RPMI7951 (cell line): Measurements from ENCODE around the gene TLR1. TPM values are rescaled to one million over a fixed set of nuclear protein-coding genes. Genes with fewer than 3 reads are reported as not detected.
"Not testable (repeated sequence)": the region's sequence is repeated elsewhere in the genome, so short reads cannot be mapped to it uniquely, and the experiment has no call there.

Experiments
- DNase-seq: peaks from one replicate; pipeline ENCODE4 v3.0.0-alpha.2; 2012; ENCODE audit warnings: low read depth
- total RNA-seq: library from RNA; depleted of rRNA; stranded (reverse); fragments of >200 nt; shearing (Covaris generic); gene quantifications from 2 replicates; pipeline ENCODE4 v1.2.3, GENCODE V29; 2014

The TLR1 gene
- total RNA-seq, 1 experiment from 2014 or later: 14.4 TPM

DNA sequence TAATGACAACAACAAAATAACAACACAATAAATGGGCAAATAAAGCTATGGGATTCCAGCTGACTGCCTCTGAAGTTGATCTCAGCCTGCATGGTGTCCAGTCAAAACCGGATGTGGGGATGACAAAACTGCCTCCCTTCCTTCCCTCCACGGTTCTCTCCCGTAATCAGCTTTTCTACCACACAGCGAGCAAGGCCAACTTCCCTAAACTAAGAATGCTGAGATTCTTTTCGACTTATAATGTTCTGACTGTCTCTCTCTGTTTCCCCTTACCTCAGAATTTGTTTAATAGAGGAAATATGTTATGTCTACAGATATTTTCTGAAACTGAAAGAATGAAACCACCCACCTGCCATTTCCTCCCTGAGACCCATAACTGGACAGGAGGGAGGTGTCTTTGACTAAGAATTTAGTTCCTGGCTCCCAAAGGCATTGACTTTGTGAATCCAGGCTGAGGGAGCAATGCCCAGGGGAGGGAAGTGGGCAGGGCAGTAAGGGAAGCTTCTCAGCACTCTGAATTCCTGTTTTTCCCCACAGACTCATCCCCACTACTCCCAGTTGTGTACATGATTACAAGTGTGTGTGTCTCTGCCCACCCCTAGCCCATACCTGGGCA is 1.0 kb upstream of the TLR1 start:
- peak; percentile 58 for DNase-seq

DNA sequence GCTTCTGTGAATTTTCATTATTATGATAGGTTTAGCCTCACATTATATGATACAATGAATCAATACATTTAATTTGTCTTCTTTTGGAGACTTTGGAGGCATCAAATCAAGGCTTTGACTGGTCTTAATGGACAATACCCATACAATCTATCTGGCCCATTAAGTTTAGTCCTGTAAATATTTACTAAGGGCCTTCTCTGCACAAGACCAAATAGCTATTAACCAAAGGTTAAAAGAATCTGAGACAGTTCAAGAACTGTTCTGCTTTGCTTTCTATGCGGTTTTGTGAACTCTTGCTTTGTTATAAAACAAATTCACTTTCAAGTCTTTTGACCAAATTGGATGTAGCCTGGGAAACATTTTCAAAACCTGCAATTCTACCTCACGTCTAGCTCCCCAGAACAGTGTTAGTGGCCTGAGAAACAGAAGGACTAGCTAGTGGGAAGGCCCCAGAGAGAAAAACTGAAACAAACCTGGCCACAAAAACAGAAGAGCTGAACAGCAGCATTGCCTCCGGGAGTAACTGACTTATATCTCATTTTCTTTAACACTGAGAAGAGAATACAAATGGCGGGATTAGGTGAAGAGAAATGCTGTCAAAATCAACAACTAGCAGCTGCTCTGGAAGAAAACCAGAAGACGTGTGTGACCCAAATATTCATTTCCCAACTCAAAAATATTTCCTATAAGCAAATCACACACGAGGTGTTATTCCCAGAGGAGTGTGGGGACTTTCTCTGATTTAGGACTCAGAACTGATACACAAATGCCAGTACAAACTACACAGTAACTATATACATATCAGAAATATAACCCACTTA is 548 bp downstream of the TLR1 start:
- peak; percentile 10 for DNase-seq

DNA sequence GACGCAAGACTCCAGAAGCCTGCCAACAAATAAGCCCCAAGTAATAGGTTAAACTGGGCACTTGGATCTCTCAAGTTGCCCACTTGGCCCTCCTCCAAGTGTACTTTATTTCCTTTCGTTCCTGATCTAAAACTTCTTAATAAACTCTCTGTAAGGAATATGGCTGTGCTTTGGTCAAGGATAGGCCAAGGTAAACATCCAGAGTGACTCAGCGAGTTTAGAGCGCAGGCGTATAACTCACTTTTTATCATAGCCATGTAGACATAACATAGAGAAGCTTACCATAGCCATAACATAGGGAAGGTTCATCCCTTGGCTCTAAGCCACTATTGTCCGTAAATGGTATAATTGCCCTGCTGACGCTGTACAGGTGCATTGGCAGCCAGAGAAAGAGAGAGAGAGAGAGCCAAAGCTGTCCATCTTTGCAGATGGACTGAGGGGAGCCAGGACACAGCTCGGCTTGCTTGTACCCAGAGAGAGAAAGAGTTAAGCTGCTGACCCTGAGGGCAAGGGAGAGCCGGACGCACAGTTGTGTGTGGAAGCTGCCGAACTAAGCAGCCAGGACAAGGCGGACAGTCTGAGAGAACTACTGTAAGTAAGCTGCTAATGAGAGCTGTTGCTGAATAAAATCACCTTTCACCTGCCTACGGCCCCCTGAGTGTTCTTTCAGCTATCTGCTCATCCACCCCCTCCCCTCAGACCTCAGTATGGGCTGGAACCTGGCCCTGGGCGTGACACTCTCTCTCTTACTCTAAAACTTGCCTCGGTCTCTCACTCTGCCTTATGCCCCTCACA is 1.8 kb downstream of the TLR1 start:
- no peak for DNase-seq

DNA sequence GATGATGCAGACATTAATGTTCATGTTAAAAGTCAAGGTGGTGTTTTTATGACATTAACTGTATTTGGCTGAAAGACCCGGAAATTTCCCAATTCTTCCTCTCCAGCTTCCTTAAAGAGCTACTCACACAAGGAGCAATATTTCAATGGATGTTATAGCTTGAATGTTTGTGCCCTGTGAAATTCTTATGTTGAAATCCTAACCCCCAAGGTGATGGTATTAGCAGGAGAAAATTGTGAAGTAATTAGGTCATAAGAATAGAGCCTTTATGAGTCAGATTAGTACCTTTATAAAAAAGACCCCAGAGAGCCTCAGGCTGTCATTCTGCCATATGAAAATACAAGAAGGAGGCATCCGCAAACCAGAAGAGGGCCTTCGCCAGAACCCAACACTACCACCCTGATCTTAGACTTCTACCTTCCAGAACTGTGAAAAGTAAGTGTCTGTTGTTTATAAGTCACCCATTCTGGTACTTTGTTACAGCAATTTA is 3.6 kb downstream of the TLR1 start:
- no peak for DNase-seq

DNA sequence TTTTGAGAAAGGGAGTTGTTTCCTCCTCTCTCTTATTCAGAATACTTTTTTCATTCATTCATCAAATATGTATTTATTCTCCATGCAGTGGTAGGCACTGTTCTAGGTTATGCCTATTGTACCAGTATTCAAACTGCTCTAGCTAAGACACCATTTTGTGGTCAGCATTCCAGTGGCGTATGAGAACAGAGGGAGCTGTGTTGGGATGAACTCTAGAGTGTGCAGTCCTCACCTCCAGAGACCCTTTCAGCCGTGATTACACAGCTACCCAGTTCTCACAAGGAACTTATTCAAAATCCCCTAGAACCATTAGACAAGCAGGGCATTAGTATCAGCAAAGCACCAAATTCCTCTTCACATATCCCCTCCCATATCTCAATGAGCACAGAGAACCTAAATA is 4.2 kb downstream of the TLR1 start:
- DNase-seq: peak; percentile 21

DNA sequence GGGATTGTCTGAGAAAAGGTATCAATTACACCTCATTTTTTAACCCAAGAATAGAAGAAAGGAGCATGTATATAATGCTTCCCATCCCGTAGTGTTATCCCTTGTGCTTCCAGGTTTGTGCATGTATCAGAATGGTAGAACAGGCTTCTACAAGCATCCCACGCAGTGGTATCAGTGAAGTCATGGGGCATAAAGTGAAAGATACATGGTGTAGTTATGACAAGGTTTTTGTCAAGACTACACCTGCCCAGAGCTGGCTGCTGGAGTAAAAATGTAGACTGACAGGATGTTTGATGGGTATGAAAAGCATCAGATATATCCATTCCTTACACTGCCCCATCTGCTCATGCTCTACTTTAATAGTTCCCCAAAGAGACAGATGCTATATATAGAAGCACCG is 9.5 kb downstream of the TLR1 start:
- DNase-seq: no peak

DNA sequence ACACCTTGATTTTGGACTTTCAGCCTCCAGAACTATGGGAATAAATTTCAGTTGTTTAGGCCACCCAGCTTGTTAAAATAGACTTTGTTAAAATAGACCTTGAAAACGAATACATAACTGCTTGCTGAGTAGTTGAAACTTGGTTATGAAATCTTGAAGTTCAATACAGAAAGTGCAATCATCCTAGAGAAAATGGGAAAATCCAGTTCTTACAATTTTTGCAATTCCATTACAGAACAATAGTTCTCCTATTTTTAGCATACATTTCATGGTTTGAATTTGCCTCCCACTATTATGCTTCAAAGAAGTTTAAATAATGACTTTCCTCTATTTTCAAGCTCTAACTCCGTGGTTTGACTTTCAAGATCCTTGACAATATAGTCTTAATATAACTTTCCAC is 10.5 kb downstream of the TLR1 start:
- no peak for DNase-seq

DNA sequence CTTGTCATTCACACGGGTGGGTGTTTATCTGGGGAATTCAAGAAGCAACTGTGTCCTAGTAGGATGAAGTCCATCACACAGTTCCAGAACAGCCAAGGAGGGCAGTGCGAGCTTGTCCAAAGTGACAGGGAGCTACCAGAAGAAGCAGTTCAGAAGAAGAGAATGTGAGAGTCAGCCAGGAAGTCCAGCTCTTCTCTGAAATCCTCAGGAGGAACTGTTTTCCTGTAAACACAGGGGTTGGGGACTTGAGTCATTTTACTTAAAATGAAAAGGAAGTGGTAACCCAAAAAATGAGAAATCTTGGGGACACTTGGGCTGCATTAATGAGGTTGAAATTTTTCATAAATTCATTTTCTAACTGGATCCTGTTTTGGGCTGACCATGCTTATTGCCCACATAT is 13.6 kb downstream of the TLR1 start:
- no peak for DNase-seq

DNA sequence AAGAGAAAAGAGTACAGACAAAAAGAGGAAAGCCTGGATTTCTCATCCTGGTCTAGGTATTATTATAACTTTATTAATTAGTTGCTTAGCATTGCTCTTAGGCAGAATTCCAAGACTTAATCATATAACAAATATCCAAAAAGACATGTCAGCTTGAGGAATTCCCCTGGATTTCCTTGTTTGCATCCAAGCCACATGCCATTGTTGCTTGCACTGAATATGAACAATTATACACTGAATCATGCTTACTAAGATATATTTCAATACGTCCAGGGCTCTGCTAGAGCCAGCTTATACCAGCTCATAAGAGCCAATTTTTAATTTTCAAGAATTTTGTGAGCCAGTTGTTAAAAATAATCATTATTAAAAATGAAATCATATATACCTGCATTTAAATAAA is 16.3 kb downstream of the TLR1 start:
- DNase-seq: no peak

DNA sequence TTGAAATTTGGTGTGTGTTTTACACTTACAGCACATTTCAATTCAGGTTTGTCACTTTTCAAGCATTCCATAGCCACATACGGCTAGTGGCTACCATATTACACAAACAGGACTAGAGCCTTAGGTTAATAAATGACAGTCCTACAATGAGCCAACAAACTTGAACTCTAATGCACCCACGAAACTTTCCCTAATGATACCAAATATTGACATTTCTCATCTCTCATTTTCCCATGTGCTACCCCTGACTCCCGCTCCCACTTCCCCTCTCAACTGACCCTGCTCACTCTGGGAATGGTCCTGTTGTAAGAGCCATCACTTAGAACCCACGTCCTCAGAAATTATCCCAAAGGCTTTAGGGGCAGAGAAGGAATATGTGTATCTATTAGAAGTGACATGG is 16.9 kb downstream of the TLR1 start:
- no peak for DNase-seq

DNA sequence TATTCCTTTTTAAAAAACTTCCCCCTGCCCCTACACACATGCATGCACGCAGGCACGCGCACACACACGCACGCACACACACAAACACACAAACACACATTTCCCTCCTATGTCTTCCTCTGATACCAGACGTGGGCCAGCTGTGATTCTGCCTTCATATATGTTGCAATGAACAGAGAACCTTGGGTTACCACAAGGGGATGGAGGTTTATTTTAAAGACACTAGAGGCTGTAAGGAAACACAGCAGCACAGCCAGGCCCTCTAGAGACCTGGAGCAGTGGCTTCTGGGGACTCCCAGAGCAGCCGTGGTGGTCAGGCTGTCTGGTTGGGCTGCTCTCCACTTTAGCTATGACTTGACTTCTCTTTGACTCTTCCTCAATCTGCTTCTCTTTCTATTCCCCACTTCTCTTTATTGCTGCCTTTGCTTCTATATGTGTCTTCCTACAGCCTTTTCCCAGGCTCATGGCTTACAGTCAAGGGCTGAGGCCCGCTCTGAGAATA is 18.6 kb downstream of the TLR1 start:
- no peak for DNase-seq

DNA sequence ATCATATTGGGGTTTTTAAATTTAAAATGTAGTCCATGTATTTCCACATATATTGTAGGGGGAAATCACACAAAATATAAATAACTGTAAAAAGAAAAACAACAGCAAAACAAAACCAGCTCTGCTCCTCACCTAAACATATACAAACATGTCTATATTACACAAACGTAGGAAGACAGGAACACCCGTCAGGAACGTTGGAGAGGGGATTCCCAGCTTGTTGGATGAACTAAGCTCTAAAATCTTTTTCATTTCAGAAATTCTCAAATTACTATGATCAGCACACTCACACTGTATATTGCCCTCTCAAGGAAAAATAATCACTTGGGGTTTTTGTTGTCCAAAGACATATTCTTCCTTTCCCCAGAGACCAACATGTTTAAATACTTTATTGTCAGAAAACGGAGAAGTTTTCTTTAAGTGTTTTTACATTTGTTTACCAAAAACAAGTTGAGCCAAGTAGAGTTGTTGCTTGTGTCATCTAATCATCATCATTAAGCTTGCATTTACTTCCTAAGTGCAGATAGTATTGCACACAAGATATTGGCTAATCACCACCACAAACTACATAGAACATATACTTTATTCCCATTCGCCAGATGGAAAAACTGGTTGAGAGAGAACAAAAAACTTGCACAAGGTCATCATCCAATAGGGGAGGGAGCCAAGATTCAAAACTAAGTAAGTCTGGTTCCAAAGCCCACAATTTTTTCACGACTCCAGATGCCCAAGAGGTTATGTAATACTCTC is 19.4 kb downstream of the TLR1 start:
- no peak for DNase-seq

DNA sequence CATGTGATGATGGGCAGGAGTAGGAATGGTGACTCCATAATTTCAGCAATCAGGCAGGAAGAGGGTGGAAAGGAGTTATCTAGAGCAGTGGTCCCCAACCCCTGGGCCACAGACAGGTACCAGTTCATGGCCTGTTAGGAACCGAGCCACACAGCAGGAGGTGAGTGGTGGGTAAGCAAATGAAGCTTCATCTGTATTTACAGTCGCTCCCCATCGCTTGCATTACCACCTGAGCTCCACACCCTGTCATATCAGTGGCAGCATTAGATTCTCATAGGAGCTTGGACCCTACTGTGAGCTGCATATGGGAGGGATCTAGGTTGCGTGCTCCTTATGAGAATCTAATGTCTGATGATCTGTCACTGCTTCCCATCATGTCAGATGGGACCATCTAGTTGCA is 20.4 kb downstream of the TLR1 start:
- no peak for DNase-seq

DNA sequence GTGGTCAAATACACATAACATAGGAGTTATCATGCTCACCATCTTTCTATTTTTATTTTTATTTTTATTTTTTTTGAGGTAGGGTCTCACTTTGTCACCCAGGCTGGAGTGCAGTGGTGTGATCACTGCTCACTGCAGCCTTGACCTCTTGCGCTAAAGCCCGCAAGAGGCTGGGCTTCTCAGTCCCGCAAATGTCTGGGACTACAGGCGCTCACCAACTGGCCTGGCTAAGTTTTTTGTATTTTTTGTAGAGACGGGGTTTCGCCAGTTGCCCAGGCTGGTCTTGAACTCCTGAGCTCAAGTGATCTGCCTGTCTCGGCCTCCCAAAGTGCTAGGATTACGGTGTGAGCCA is 21.5 kb downstream of the TLR1 start:
- DNase-seq: no peak

DNA sequence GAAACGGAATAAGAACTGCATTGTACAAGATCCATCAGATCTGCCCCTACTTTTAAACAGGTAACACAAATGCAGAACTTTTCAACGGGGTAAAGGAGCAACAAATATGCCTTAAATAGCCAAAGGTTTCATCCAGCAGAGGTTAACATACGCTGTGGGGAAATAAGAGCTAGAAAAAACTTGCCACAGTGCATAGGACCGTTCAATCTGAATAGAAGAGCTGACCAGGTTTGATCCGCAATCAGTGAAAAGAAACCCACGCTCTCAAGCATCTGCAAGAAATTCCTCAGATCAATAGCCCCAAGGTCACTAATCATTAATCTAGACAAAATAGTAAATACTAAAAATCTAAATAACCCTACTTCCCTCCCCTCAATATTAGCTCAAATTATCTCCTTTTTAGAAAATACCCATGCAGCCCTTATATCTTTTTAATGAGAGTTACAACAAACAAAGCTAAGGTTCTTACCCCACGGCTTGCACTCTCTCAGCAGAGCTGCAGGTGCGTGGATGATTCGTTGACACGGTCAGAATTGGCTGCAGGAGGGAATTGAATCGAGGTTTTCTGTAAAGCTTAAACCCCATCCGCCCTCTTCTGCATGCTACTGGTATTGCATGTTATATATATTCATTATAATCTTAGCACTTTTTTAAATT is 22.0 kb downstream of the TLR1 start, which contains the start of gene TLR10:
TLR10 (minus strand) TSS at position 539 of the 657 bp plus-strand sequence. CDS start 7,400 bp downstream, outside the sequence.
- DNase-seq: peak; percentile 44

DNA sequence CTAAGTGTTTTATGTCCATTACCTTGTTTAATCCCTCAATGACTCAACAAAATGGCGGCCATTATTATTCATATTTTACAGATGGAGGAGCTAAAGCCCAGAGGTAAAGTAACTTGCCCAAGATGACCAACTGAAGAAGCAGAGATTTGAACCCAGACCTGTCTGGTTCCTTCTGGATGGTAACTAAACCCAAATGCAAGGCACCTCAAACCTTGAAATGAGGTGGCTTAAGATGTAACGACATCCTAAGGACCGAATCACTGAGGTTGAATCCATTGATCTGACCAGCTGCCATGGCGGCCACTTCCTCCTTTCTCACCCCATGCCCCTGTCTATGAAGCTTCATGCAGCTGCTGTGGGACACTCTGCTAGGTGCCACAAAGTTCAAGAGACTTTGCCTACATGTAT is 22.7 kb downstream of the TLR1 start:
- DNase-seq: no peak

DNA sequence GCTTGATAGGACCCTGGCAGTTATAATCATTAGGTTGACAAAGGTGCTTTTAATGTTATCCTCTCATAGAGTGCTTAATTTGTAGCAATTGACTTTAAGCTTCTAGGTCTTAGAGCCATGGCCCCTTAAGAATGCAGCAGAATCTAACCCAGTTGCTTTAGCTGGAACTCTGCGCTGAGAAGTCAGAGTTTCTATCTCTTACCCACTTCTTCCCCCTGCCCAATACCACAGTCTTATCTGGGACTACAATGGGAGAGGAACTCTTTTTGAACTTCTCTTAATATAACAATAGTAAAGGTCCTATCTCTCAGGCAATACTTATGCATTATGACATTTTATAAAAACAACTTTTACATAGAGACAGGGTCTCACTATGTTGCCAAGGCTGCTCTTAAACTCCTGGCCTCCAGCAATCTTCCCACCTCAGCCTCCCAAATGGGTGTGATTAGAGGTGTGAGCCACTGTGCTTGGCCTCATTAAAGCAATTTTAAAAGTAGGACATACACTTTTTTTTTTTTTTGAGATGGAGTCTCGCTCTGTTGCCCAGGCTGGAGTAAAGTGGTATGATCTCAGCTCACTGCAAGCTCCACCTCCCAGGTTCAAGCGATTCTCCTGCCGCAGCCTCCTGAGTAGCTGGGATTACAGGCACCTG is 23.6 kb downstream of the TLR1 start:
- no peak for DNase-seq

DNA sequence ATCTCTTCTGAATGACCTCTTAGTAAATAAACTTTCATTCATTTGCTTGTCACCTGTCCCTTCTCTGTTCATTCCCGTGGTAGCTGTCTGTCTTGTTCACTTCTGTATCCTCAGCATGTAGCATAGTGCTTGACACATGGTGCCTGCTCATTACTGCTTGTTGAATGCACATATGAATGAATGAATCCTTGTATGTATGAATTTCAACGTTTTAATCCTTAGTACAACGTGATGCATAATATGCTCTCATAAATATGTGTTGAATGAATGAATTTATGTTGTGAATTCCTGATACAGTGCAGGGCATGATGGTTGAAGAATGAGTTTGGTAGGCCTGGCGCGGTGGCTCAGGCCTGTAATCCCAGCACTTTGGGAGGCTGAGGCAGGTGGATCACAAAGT is 24.8 kb downstream of the TLR1 start:
- DNase-seq: no peak

DNA sequence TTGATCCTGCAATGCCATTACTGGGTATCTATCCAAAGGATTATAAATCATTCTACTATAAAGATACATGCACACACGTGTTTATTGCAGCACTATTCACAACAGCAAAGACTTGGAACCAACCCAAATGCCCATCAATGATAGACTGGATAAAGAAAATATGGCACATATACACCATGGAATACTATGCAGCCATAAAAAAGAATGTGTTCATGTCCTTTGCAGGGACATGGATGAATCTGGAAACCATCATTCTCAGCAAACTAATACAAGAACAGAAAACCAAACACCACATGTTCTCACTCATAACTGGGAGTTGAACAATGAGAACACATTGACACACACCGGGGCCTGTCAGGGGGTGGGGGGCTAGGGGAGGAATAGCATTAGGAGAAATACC is 26.7 kb downstream of the TLR1 start:
- not testable (repeated sequence) for DNase-seq

DNA sequence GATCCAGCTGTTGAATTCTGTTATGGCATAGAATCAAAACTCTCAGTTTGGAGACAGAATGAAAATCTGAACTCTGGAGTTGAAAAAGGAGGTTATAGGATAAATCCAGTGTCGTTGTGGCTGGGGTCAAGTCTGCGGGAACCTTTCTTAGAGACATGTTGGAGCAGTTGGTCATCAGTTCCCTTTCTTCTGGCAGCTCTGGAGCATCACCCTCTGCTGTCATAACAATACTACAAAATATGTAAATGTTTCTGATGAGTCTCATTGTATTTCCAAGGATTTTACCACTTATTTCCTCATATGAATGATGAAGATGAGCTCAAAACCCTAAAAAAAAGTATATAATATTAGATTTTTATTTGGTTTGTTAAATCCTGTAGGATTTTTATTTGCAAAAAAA is 29.3 kb downstream of the TLR1 start:
- no peak for DNase-seq
